HG02571 (cell line): Measurements from ENCODE around the gene RABEPK.
A peak's percentile ranks its signal among the peaks of the same experiment; 100 is the strongest.
"Not testable (repeated sequence)": the region's sequence is repeated elsewhere in the genome, so short reads cannot be mapped to it uniquely, and the experiment has no call there.

Source experiments
- ATAC-seq: cut with Tn5 transposase; IDR thresholded peaks from one replicate; pipeline ENCODE4 v1.9.1; 2021; ENCODE audit warnings: mild to moderate bottlenecking, moderate library complexity; ENCODE audit not compliant: unreplicated experiment

RABEPK gene

DNA sequence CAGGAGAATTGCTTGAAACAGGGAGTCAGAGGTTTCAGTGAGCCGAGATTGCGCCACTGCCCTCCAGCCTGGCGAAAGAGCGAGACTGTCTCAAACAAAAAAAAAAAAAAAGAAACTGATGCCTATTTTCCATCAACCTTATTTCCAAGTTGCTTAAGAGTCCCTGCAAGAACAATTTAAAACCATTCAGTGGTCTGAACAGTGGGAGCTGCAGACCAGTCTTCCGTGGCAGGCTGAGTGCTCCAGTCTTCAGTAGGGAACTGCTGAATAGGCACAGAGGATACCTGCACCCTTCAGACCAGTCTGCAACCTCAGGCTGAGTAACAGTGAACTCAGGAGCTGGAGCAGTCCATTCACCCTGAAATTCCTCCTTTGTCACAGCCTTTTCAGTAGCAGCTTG is 5.9 kb upstream of the RABEPK start:
- ATAC-seq = not testable (repeated sequence)

DNA sequence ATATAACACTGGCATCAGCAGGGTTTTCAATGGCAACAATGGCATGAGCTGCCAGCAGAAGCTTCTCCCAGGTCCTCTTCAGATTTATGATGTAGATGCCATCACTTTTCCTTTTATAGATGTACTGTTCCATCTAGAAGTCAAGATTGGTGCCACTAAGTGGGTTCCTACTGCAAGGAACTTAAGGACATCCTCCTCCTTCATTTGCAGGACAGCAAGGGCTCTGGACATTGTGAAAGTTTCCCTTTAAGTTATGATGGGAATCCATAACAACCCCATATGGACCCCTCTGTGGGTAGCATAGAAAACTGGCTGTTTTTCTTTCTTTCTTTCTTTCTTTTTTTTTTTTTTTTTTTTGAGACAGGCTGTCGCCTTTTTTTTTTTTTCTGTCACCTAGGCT is 4.8 kb upstream of the RABEPK start:
- not testable (repeated sequence) for ATAC-seq

DNA sequence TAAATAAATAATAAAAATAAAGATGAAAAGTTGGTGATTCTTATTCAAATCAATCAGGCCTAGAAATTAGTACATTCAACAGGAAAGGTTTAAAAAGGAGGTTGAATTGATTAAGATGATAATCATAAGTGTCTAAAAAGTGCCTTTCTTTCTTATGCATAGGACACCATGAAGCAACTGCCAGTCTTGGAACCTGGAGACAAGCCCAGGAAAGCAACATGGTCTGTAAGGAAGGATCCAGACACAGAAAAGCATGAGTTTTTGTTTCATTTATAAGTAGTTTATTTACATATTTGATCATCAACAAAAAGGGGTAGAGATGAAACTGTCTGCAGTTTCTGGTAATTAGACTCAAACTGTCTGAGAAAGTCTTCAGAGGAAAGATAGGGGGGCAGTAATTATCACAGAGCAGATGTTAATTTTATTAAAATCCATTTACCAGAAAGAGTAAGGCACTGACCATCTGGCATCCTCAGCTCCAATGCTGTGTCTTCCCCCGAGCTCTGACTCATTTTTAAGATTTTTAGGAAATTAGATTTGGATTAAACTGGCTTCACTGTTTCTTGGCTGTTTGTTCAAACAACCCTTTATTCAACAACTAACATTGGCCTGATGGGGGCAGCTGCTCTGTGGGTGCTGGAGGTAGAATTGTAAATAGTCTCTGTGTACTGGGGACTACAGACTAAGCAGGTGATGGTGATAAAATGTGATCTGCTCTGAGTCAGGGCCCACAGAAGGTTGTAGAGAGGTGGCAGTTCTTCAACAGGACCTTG is 2.7 kb downstream of the RABEPK start:
- ATAC-seq = no peak

DNA sequence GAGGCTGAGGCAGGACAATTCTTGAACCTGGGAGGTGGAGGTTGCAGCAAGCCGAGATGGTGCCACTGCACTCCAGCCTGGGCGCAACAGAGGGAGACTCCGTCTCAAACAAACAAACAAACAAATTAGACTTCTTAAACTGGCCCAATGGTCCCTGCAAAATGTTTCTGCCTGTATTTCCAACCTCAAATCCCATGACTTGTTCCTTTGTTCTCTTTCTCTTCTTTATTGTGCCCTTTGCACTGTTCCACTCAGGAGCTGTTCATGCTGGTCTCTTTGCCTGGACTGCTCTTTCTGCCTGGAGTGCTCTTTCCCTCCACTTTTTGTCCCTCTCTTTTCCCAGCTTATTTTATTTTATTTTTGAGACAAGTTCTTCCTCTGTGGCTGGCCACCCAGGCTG is 4.1 kb downstream of the RABEPK start:
- no peak for ATAC-seq

DNA sequence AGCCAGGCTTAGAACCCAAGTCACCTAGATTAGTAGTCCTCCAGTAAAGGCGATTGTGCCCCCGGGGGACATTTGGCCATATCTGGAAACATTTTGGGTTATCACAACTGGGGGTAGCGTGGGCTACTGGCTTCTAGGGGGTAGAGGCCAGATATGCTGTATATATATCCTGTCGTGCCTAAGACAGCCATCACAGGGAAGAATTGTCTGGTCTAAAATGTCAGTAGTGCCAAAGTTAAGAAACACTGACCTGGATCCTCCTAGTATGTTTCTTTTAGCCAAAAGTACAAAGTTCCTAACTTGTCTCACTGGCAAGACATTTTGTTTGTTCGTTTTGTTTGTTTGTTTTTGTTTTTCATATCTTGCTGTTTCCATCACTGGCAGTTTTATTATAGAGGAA is 13.8 kb downstream of the RABEPK start:
- no peak for ATAC-seq

DNA sequence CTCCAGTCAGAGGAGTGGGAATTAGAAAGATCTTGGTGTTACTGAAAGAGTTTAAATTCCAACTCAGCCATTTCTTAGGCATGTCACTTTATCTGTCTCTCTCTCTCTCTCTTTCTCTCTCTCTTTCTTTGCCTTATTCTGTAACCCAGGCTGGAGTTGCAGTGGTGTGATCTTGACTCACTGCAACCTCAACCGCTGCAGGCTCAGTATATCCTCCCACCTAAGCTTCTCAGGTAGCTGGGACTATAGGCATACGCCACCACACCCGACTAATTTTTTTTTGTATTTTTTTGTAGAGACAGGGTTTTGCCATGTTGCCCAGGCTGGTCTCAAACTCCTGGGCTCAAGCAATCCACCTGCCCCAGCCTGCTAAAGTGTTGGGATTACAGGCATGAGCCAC is 18.3 kb downstream of the RABEPK start:
- ATAC-seq = no peak

DNA sequence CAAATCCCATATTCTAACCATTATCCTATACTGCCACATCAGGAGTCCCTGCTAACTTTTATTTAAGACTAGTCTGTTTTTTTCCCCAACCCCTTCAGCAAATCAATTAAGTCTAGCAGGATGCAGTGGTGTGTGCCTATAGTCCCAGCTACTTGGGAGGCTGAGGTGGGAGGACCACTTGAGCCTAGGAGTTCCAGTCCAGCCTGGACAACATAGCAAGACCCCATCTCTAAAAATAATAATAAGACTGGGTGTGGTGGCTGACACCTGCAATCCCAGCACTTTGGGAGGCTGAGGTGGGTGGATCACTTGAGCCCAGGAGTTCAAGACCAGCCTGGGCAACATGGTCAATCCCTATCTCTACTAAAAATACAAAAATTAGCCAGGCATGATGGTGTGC is 24.5 kb downstream of the RABEPK start:
- ATAC-seq = not testable (repeated sequence)

DNA sequence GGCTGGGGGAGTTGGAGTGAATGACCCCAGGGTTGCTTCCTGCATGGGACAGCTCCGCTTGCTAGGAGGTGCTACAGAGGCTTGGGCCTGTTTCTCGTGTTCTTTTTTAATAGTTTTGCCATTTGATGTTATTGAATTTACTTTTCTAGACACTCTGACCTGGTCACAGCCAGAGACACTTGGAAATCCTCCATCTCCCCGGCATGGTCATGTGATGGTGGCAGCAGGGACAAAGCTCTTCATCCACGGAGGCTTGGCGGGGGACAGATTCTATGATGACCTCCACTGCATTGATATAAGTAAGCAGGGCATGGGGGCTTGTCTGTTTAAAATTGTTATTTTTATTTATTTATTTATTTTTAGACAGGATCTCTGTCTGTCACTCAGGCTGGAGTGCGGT is 27.4 kb downstream of the RABEPK start:
- no peak for ATAC-seq

DNA sequence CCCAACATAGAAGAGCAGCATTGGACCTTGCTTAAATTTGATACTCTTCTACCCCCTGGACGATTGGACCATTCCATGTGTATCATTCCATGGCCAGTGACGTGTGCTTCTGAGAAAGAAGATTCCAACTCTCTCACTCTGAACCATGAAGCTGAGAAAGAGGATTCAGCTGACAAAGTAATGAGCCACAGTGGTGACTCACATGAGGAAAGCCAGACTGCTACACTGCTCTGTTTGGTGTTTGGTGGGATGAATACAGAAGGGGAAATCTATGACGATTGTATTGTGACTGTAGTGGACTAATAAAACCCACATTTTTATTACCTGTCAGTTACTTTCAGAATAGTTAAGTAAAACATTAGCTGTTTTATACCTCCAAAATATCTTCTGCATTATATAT is 33.3 kb downstream of the RABEPK start:
- no peak for ATAC-seq

DNA sequence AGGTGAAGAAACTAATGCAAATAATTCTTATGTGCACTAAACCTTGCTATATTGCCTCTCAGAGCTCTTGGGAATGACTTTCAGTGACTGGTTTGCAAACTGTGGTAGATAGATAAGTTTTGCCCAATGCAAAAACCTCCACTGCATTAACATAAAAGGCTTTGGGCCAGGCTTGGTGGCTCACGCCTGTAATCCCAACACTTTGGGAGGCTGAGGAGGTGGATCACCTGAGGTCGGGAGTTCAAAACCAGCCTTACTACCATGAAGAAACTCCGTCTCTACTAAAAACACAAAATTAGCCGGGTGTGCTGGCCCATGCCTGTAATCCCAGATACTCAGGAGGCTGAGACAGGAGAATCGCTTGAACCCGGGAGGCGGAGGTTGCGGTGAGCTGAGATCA is 33.8 kb downstream of the RABEPK start:
- ATAC-seq = not testable (repeated sequence)

DNA sequence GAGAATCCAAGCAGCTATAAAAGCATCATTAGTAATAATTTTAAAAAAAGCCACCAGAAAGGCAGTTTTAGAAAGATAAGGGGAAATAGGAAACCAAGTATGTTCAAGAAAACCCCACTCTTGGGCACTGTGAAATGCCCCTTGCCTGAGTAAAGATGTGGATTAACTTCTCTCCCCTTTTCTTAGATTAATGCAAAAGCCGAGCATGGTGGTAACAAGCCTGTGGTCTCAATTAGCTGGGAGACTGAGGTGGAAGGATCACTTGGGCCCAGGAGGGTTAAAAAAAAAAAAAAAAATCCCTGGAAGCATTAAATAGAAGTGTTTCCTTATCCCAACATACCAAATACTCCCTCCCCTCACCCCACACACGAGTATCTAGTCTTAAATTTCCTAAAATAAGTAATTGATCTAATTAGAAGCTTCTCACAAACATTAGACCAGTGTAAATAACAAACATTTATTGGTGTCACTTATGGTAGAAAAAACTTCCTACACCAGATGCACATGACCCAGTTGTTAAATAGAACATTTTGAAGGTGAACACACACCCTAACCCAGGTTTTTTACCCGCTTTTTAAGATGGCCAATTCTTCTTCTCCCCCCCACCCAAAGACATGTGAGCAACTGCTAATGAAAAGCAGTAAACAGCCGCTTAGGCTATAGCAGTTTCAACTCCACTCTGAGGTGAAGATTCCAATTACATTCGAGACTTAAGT is 35.6 kb downstream of the RABEPK start:
- ATAC-seq = no peak

DNA sequence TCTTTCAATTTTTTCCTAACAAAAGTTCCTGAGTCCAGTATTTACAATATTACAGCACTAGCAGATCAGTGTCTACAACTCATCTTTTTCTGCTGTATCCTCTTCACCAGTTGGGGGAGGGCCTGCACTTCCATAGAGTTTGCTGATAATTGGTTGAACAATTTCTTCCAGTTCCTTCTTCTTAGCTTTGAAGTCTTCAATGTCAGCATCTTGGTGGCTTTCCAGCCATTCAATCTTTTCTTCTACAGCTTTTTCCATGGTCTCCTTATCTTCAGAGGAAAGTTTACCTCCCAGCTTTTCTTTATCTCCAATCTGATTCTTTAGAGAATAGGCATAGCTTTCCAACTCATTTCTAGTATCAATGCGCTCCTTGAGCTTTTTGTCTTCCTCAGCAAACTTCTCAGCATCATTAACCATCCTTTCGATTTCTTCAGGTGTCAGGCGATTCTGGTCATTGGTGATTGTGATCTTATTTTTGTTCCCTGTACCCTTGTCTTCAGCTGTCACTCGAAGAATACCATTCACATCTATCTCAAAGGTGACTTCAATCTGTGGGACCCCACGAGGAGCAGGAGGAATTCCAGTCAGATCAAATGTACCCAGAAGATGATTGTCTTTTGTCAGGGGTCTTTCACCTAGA is 36.3 kb downstream of the RABEPK start:
- ATAC-seq = not testable (repeated sequence)

DNA sequence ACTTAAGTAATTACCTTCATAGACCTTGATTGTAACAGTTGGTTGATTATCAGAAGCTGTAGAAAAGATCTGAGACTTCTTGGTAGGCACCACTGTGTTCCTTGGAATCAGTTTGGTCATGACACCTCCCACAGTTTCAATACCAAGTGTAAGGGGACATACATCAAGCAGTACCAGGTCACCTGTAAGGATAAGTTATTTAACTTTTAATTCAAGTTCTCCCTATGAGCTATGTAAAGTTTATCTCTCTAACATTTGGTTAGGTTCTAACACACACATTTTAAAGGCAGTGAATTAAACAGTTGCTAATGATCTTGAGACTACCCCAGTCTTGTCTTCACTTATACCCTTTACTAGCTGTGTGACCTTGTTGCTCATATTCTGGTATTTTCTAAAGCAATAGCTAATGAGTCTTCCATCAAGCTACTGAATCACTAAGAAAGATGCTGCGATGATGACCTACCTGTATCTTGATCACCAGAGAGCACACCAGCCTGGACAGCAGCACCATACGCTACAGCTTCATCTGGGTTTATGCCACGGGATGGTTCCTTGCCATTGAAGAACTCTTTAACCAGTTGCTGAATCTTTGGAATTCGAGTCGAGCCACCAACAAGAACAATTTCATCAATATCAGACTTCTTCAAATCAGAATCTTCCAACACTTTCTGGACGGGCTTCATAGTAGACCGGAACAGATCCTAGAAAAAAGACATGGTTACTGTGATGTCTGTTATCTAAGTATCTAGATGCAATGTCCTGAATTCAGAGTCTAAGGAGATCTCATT is 38.0 kb downstream of the RABEPK start:
- ATAC-seq = no peak

DNA sequence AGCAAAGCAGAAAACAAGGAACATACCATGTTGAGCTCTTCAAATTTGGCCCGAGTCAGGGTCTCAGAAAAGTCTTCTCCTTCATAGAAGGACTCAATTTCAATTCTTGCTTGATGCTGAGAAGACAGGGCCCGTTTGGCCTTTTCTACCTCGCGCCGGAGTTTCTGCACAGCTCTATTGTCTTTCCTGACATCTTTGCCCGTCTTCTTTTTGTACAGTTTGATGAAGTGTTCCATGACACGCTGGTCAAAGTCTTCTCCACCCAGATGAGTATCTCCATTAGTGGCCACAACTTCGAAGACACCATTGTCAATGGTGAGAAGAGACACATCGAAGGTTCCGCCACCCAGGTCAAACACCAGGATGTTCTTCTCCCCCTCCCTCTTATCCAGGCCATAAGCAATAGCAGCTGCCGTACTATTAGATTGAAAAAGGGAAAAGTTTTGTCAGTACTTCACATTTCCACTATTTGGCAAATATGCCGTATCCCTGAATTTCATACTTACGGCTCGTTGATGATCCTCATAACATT is 38.6 kb downstream of the RABEPK start:
- ATAC-seq = no peak

DNA sequence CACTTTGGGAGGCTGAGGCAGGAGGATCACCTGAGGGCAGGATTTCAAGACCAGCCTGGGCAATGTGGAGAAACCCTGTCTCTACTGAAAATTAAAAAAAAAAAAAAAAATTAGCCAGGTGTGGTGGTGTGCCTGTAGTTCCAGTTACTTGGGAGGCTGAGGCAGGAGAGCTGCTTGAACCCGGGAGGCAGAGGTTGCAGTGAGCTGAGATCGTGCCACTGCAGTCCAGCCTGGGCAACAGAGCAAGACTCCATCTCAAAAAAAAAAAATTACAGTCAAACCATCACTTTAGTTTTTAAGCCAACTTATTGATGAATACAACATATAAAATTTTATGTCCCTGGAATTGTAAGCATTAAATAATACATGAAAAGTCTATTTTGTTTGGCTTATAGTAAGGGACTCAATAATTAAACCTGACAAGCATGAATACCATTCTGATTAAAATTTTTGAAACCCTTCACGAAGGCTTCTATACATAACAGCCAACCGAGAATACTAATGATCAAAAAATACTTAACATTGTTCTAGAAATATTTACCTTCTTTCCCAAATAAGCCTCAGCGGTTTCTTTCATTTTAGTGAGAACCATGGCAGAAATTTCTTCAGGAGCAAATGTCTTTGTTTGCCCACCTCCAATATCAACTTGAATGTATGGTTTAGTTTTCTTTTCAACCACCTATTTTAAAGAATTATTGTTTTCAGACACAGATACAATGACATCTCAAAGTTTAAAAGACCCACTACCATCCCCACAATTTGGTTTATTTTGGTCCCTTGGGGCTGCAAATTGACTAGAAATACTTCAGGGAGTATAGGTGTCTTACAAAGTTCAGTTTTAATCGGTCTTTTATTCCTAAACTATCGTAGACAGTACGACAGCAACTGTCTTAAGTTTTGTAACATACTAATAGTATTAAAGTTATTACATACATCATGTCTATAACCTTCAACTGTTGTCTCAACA is 39.6 kb downstream of the RABEPK start:
- no peak for ATAC-seq

DNA sequence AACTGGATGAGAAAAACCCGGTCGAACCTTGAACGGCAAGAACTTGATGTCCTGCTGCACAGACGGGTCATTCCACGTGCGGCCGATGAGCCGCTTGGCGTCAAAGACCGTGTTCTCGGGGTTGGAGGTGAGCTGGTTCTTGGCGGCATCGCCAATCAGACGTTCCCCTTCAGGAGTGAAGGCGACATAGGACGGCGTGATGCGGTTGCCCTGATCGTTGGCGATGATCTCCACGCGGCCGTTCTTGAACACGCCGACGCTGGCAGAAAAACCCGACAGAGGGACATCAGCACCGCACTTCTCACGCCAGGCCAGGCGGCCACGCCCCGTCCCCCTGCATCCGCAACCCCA is 40.3 kb downstream of the RABEPK start:
- peak; percentile 7 for ATAC-seq

DNA sequence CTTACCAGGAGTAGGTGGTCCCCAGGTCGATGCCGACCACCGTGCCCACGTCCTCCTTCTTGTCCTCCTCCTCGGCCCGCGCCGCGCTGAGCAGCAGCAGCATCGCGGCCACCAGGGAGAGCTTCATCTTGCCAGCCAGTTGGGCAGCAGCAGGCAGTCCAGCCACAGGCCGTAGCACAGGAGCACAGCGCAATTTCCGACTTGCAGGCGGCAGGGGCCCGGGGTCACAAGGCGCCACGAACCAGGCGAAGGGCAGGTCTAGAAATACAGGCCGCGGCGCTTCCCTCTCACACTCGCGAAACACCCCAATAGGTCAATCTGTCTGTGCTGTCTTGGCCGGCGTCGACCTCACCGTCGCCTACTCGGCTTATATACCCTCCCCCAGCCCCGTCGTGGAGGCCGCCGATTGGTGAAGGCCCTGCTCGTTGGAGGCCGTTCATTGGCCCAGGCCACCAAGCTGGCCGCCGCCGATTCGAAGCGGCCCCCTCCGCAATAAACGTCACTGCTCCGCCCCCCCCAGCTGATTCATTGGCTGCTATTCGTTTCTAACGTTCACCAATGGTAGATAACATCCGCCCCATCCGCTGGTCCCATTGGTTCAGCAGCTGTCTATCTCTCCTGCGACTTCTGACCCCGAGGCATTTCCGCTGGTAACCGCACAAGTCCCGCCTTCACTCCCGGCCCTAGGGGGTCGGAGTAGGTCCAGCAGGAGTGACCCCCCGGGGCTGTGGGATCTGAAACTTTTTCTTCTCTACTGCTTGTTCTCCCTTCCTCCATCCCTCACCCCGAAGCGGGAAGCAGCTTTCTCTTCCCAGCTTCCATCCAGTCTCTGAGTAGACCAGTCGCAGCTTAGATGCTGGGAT is 40.9 kb downstream of the RABEPK start, which contains the start of gene HSPA5:
HSPA5 (minus strand) TSS at position 344 of the 863 bp plus-strand sequence; CDS start at position 127, 217 bp downstream.
- peak; percentile 93 for ATAC-seq

DNA sequence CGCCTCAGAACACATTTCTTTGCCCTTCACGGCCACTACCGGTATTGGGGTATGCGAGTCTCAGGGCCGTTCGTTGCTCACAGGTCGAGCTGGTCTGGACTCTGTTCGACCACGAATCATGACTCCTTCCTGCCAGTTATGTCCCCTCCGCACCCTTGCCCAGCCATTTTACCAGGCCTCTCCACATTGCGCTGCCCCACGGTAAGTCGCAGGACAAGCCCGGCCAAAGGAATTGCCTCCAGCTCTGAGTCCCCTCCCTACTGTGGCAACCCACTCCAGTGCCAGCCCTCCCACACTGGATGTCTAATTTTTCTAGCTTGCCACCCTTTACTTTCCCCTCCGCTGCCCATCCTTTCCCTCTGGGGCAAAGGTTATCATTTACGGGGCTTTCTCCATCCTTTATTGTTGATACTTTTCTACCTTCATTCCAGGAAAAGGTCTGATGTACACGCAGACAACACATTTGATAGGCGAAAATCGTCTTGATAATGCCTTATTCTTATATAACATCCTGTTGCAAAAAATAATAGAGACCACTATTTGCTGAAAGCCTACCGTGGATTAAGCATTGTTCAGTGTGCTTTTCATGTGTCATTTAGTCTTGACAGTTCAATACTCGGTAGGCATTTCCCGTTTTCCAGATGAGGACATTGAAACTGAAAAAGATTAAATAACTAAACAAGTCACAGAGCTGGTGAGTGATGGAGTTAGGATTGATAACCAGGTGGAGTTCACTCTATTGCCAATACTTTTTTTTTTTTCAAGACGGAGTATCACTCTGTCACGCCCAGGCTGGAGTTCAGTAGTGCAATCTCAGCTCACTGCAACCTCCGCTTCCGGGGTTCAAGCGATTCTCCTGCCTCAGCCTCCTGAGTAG is 41.8 kb downstream of the RABEPK start:
- no peak for ATAC-seq
